Kidney glomerular epithelial cell (primary cell): ENCODE data around the gene RNF115.
"Not testable (repeated sequence)": the region's sequence is repeated elsewhere in the genome, so short reads cannot be mapped to it uniquely, and the experiment has no call there.

Source experiments
- DNase-seq: peaks from one replicate; lab custom pipeline; 2025; lab: John Stamatoyannopoulos, UW

Gene RNF115

GRCh38 chr1:145730467-145730866 lies 93.4 kb downstream of the RNF115 start:
- no peak for DNase-seq

GRCh38 chr1:145729666-145730436 lies 94.0 kb downstream of the RNF115 start:
- DNase-seq: no peak

DNA sequence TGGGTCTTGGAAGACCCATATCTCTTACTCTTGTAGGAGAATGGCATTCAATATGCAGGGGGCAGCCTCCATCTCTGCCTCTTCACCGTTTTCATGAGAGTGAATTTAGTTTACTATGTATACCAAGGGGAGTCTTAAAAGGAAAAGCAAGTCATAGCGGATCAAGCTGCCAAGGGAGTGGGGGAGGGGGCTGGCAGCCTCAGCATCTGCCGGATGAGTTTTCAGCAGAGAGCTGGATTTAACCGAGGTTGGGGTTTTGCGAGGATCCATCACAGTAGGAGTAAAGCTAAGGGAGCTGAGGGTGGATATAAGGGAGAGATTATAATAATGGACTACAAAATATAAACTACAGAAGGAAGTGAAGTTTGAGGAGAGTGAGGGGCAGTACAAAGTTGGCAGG lies 94.7 kb downstream of the RNF115 start:
- no peak for DNase-seq

DNA sequence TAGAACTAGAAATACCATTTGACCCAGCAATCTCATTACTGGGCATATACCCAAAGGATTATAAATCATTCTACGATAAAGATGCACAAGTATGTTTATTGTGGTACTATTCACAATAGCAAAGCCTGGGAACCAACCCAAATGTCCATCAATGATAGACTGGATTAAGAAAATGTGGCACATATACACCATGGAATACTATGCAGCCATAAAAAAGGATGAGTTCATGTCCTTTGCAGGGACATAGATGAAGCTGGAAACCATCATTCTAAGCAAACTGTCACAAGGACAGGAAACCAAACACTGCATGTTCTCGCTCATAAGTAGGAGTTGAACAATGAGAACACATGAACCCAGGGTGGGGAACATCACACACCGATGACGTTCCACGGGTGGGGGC lies 97.7 kb downstream of the RNF115 start:
- DNase-seq: not testable (repeated sequence)

DNA sequence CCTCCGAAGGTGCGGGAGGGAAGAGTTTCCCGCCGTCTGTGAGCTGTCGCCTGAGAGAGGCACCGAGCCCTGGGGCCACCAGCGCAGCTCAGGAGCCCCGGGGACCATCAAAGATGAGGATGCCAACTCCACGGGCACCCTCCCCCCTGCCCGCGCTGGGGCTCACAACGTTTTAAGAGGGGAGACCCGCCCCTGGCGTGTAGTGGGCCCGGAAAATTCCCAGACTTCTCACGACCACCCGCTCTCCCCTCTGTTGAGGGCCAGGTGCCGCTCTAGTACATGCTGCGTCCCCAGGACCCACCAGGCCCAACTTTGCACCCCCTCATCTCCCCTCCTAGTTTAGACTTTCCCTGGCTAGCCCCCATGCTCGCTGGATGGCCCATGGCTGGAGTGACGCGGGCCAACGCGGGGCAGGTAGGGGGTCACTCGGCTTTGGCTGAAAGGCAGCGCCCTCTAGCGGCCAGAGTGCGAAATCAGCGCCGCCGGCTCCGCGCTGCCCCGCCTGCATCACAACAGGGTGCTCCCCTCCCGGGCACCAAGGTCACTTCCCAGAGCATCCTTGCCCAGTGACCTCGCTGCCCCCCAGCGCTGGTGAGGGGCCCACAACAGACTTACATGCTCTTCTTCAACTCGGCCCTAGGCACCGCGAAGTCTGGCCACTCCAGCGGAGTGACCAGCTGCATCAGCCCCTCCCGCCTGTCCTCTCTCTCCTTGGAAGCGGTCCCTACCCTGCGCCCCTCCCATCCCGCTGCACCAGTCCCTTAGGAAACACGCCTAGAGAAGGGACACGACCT lies 102.8 kb downstream of the RNF115 start:
- DNase-seq: peak; percentile 53

DNA sequence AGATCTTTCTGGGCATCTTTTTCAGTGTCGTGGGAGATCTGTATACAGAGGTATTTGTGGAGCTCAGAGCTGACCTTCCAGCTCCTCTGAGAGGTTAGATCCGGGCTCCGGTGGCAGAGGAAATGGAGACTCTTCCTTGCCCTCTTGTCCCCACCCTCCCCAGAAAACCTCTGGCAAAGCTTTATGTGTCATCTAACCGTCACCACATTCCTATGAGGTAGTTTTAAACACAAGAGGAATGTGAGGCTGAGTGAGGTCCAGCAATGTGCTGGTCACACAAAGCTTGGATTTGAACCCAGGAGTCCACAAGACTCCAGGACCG lies 103.4 kb downstream of the RNF115 start:
- DNase-seq: peak; percentile 84

DNA sequence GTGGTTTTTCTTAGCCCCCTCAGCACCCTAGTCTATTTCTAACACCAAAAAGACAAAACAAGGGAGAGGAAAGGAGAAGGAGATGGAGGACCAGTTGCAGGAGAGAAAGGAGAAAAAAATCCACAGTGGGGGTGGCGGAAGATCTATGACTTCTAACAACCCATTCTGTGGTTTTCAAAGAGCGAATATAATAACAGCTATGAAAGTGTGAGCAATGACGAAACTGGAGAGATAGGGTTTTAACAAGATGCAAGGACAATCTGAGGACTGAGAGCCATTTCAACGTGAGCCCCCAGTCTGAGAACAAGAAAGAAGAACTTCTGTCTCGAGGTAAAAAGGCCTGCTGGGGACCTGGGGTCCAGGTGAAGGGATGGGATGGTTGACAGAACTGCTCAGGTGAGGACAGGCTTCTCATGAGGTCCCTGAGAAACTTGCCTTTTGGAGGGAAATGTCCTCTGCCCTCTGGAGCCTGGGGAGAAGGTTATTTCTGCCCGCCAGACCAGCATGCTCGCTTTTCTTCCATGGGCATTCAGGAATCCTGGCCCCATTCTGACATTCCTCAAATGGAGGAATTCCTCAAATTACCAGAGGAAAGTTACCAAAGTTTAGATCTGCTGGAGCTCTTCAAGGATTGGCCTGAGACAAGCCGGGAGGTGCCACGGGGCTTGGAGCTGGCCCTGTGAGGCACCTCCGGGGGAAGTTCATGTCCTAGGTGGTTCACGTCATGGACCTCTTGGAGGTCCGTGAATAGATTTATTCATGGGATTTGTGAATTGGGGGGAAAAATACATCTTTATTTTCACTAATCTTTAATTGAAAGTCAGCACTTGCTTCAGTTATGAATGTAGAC lies 104.4 kb downstream of the RNF115 start, which contains the start of gene CD160:
CD160 (plus strand) TSS at position 270 of the 850 bp plus-strand sequence. CDS start 8,829 bp downstream, outside the sequence.
- no peak for DNase-seq

- DNase-seq: not testable (repeated sequence)
These were observed 105.4 kb downstream of the RNF115 start for GRCh38 chr1:145718465-145718864.

GRCh38 chr1:145717833-145718232 lies 106.1 kb downstream of the RNF115 start:
- DNase-seq: no peak

GRCh38 chr1:145716641-145717345 lies 107.1 kb downstream of the RNF115 start:
- DNase-seq: no peak

- no peak for DNase-seq
These were observed 109.3 kb downstream of the RNF115 start for GRCh38 chr1:145714524-145715111.

- DNase-seq: peak; percentile 95
These were observed 112.7 kb downstream of the RNF115 start for GRCh38 chr1:145711213-145711651.

GRCh38 chr1:145710291-145711027 lies 113.4 kb downstream of the RNF115 start:
- DNase-seq: no peak

DNA sequence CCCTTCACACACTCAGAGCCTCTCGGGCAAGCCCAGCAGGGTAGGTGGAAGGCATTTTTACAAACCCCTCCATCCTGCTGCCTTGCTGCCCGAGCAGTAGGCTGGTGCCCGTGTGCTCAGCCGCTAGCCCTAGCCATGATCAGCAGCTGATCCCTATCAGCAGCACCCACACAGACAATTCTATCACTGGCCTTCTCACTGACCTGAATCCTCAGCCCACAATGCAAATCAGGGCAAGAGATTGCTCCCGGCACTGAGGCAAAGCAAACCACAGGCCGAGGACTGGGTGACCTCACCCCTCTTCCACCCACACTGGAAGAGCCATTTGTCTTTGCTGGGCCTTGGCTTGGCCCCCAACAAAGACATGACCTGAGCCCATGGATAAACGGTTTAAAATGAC lies 115.8 kb downstream of the RNF115 start:
- DNase-seq: peak; percentile 42

DNA sequence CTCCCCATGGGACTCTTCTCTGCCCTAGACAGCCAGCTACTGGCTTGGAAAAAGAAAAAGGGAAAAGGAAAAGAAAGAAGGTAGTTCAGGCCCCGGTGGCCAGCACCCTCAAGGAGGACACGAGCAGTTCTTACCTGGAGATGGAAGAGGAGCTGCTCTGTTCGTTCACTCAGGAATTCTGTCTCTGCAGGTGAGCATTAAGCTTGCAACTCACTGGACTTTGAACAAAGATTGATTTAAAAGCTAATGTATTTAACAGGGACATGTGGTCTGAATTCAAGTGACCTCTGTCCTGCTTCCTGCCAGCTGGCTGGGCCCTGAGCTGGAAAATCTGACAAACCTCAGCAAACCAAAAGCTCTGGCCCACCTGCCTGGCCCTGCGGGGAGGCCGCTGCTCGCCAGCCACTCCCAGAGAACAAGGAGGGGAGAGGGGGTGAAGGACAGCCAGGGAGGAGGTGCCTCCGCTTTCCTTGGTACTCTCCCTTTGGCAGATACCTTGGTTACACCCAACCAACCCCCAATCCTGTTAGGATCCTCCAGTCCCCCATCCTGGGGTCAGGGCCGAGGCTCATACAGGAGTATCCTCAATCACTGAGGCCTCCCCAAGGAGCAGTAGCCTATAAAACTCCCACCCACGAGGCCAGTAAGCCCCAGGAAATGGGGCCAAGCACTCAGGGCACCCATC lies 116.6 kb downstream of the RNF115 start, which contains the start of gene PDZK1:
PDZK1 (minus strand) TSS at position 186 of the 685 bp plus-strand sequence. CDS start 19,347 bp downstream, outside the sequence.
- DNase-seq: no peak

GRCh38 chr1:145706086-145706664 lies 117.7 kb downstream of the RNF115 start:
- peak; percentile 32 for DNase-seq

DNA sequence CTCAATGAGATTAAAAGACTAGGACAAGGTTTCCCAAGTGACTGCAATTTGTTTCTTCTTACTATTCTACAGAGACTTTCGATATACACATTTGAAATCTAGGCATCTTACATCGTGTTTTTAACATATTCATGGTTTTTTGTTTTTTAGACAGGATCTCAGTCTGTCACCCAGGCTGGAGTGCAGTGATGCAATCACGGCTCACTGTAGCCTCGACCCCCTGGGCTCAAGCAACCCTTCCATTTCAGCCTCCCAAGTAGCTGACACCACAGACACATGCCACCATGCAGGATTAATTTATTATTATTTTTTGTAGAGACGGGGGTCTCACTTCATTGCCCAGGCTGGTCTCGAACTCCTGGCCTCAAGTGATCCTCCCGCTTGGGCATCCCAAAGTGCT lies 118.3 kb downstream of the RNF115 start:
- DNase-seq: no peak

DNA sequence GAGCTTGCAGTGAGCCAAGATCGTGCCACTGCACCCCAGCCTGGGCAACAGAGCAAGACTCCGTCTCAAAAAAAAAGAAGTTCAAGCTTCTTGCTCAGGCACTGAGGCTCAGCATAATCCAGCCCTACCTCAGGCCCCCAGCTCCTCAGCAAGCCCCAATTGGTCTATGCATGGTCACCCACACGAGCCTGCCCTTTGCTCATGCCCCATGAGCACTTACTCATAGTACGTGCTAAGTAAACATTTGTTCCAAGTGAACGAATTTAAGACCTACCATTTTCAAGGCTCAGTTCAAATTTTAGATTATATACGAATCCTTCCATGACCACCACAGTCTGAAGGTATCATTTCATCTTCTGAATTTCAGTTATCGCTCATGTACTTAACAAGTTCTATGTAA lies 121.1 kb downstream of the RNF115 start:
- no peak for DNase-seq

GRCh38 chr1:145702052-145702451 lies 121.8 kb downstream of the RNF115 start:
- no peak for DNase-seq
